ENCODE measurements around the gene GPR6.

- no peak for TF ChIP-seq GATA2 (IDR thresholded peaks at IDR 0.05; ENCODE audit: low read depth, low read length)
- TF ChIP-seq GATA3 (IDR thresholded peaks at IDR 0.05; ENCODE audit: low read depth, low read length) = no peak
Observed at GRCh38 chr6:109979033-109979921, 1.2 kb downstream of the GPR6 start.

Data from SH-SY5Y (cell line).